ENCODE results near the gene HLA-DPA1.
A peak's percentile ranks its signal among the peaks of the same experiment; 100 is the strongest.
"Not testable (repeated sequence)": the region's sequence is repeated elsewhere in the genome, so short reads cannot be mapped to it uniquely, and the experiment has no call there.

HLA-DPA1 gene

DNA sequence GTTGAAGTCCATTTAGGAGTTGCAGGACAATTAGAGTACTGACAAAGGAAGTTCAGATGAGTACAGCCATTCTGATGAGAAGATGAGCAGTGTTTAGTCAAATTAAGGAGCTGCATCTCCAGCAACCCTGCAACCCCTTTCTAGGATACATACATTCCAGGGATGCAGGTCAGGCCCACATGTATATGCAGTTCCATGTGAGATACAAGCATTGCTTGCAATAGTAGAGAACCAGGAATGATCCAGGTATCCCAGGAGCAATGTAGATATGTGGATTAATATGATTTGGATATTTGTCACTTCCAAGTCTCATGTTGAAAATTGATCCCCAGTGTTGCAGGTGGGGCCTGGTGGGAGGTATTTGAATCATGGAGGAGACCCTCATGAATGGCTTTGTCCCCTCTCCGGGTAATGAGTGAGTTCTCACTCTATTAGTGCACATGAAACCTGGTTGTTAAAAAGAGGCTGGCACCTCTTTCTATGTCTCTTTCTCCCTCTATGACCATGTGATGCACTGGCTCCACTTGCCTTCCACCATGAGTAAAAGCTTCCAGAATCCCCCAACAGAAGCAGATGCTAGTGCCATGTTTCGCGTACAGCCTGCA is 6.4 kb downstream of the HLA-DPA1 start:
- Mint-ChIP-seq H3K36me3 (ENCODE audit: low read depth) (peaks cover 91% of the 10 kb centered on the region), H3K9me3 (peaks cover 4% of the 10 kb centered on the region), H3K27ac (peak overlapping the region; percentile 97), H3K4me3 (peak overlapping the region; percentile 65), H3K27me3 (no peaks in the 10 kb centered on the region), H3K4me1 (ENCODE audit: low read depth) (peaks cover 67% of the 10 kb centered on the region)
- intact Hi-C loops (cut with micrococcal nuclease), result no loop called here

DNA sequence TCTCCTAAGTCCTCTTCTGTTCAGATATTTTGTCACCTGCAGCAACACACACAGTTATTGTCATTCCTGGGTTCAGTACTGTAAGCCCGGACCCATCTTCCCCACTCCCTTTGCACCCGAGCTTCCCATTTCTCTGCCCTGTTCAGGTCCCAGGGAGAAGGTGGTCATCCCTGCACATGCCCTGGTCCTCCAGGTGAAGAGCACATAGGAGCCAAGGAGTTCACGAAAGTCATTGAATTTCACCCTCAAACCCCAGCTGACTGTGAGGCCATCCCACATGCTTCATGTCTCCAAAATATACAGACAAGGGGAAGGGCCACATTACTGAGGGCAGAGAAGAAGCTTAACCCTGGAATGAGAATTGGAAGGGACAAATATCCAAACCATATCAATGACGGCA is 8.1 kb downstream of the HLA-DPA1 start:
- Mint-ChIP-seq H3K27ac (peak overlapping the region; percentile 79), H3K36me3 (ENCODE audit: low read depth) (peaks cover 77% of the 10 kb centered on the region), H3K4me3 (no peak overlapping the region), H3K27me3 (no peaks in the 10 kb centered on the region), H3K4me1 (ENCODE audit: low read depth) (peaks cover 69% of the 10 kb centered on the region), H3K9me3 (peaks cover 8% of the 10 kb centered on the region)
- intact Hi-C loops (cut with micrococcal nuclease), result no loop called here

DNA sequence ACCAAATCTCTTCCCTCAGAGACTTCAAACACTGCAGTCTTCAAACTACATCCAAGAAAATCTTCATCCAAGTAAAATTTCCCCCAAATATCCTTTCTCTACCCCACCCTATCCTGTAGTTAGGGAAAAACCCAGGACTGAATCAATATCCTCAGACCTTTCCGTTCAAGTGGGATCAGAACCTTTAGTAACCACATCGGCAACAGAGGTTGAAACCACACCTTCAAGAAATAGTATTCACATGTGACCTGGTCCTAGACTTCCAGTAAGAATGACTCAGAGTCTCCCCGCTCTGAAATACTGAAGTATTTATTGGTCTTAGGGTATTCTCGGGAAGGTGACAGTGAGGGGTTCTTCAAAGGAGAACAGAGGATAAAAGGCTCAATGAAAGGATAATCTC is 8.7 kb downstream of the HLA-DPA1 start:
- intact Hi-C loops (cut with micrococcal nuclease), result no loop called here
- Mint-ChIP-seq H3K9me3 (peaks cover 8% of the 10 kb centered on the region), H3K4me3 (no peak overlapping the region), H3K36me3 (ENCODE audit: low read depth) (peaks cover 71% of the 10 kb centered on the region), H3K4me1 (ENCODE audit: low read depth) (peaks cover 65% of the 10 kb centered on the region), H3K27ac (peak overlapping the region; percentile 79), H3K27me3 (no peaks in the 10 kb centered on the region)

- H3K4me3 Mint-ChIP-seq; intact Hi-C loops (cut with micrococcal nuclease); H3K27me3 Mint-ChIP-seq: not testable (repeated sequence)
- Mint-ChIP-seq H3K36me3 (ENCODE audit: low read depth) (peaks cover 58% of the 10 kb centered on the region), H3K27ac (peak overlapping the region; percentile 79), H3K9me3 (peaks cover 12% of the 10 kb centered on the region), H3K4me1 (ENCODE audit: low read depth) (peaks cover 55% of the 10 kb centered on the region)
Measured at GRCh38 chr6:33063435-33063834, 10.0 kb downstream of the HLA-DPA1 start.

- H3K4me3 Mint-ChIP-seq, result no peak overlapping the region
- H3K27me3 Mint-ChIP-seq, result no peaks in the 10 kb centered on the region
- H3K27ac Mint-ChIP-seq, result peak overlapping the region; percentile 75
- H3K36me3 Mint-ChIP-seq (ENCODE audit: low read depth), result peaks cover 43% of the 10 kb centered on the region
- intact Hi-C loops (cut with micrococcal nuclease), result no loop called here
- H3K4me1 Mint-ChIP-seq (ENCODE audit: low read depth), result peaks cover 55% of the 10 kb centered on the region
- H3K9me3 Mint-ChIP-seq, result peaks cover 15% of the 10 kb centered on the region
Measured at GRCh38 chr6:33061987-33062386, 11.5 kb downstream of the HLA-DPA1 start.

GRCh38 chr6:33057222-33058150 is 16.0 kb downstream of the HLA-DPA1 start:
- Mint-ChIP-seq H3K27ac (peak overlapping the region; percentile 82), H3K36me3 (ENCODE audit: low read depth) (peaks cover 6% of the 10 kb centered on the region), H3K27me3 (no peaks in the 10 kb centered on the region), H3K4me3 (no peak overlapping the region), H3K4me1 (ENCODE audit: low read depth) (peaks cover 26% of the 10 kb centered on the region), H3K9me3 (peaks cover 15% of the 10 kb centered on the region)
- intact Hi-C loops (cut with micrococcal nuclease), result no loop called here

- Mint-ChIP-seq H3K9me3 (peaks cover under 1% of the 10 kb centered on the region), H3K27ac (no peak overlapping the region), H3K27me3 (no peaks in the 10 kb centered on the region), H3K4me1 (ENCODE audit: low read depth) (peaks cover 38% of the 10 kb centered on the region), H3K36me3 (ENCODE audit: low read depth) (no peaks in the 10 kb centered on the region), H3K4me3 (no peak overlapping the region)
- intact Hi-C loops (cut with micrococcal nuclease), result no loop called here
Measured at GRCh38 chr6:33053230-33053629, 20.2 kb downstream of the HLA-DPA1 start.

- Mint-ChIP-seq H3K27me3 (no peaks in the 10 kb centered on the region), H3K4me3 (no peak overlapping the region), H3K9me3 (no peaks in the 10 kb centered on the region), H3K27ac (no peak overlapping the region), H3K4me1 (ENCODE audit: low read depth) (peaks cover 32% of the 10 kb centered on the region), H3K36me3 (ENCODE audit: low read depth) (no peaks in the 10 kb centered on the region)
- intact Hi-C loops (cut with micrococcal nuclease), result no loop called here
Measured at GRCh38 chr6:33052627-33053026, 20.8 kb downstream of the HLA-DPA1 start.

GRCh38 chr6:33050014-33050810 is 23.2 kb downstream of the HLA-DPA1 start:
- peaks cover 4% of the 10 kb centered on the region for H3K27me3 Mint-ChIP-seq
- intact Hi-C loops (cut with micrococcal nuclease), result no loop called here
- H3K4me1 Mint-ChIP-seq (ENCODE audit: low read depth), result peaks cover 32% of the 10 kb centered on the region
- H3K4me3 Mint-ChIP-seq, result no peak overlapping the region
- H3K27ac Mint-ChIP-seq, result peak overlapping the region; percentile 75
- H3K36me3 Mint-ChIP-seq (ENCODE audit: low read depth), result no peaks in the 10 kb centered on the region
- H3K9me3 Mint-ChIP-seq, result no peaks in the 10 kb centered on the region

DNA sequence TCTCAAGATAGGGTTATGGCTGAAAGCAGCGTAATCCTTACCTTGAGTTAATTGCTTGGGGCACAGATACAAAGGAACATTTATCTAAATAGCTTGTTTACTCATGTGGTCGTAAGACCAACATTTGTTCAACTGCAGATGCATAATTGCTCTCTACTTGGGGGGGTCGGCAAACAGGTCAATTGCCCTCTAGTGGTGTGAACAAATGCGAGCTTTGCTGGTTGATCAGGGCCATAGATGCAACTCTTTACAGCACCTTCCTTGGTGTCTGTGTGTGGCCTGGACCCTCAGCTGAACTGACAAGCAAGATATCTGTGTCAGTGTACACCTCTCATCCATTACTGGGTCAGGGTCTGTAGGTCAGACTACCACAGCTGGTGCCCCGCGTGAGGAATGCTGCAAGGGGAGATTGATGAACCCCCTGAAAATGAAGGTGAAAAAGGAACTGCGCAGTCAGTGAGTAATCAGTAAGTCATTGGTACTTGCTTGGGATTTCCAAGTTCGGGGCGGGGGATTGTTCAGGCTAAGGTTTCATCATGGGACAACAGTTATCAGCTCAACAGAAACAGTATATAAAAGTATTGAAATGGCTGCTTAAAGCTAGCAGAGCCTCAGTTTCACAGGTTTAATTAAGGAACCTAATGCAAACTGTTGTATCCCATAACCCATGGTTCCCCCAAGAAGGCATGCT is 24.0 kb downstream of the HLA-DPA1 start:
- H3K4me1 Mint-ChIP-seq (ENCODE audit: low read depth), result peaks cover 32% of the 10 kb centered on the region
- peaks cover 4% of the 10 kb centered on the region for H3K27me3 Mint-ChIP-seq
- H3K27ac Mint-ChIP-seq, result peak overlapping the region; percentile 75
- intact Hi-C loops (cut with micrococcal nuclease), result no loop called here
- no peaks in the 10 kb centered on the region for H3K9me3 Mint-ChIP-seq
- H3K4me3 Mint-ChIP-seq, result no peak overlapping the region
- no peaks in the 10 kb centered on the region for H3K36me3 Mint-ChIP-seq (ENCODE audit: low read depth)

GRCh38 chr6:33040157-33040556 is 33.3 kb downstream of the HLA-DPA1 start:
- peak overlapping the region; percentile 21 for H3K27ac Mint-ChIP-seq

DNA sequence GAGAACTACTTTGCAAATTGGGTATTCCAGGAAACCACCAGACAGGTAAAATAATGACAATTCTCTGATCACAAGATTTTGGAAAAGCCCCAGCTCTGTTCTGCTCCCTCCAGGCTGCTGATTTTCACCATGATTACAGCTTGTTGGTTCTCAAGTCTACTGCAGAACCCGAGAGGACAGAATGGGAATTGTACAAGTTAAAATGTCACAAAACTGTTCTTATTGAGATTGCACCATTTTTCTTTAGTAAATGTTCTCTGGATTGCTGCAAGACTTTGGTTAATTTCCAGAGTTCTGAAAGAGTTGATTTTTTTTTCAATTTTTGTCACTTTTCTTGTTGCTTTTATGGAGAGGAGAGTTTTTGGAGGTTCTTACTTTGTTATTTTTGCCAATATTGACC is 36.9 kb downstream of the HLA-DPA1 start:
- peaks cover 11% of the 10 kb centered on the region for H3K4me1 Mint-ChIP-seq (ENCODE audit: low read depth)
- peaks cover 25% of the 10 kb centered on the region for H3K9me3 Mint-ChIP-seq
- intact Hi-C loops (cut with micrococcal nuclease), result no loop called here
- H3K4me3 Mint-ChIP-seq, result no peak overlapping the region
- H3K27ac Mint-ChIP-seq, result no peak overlapping the region
- H3K36me3 Mint-ChIP-seq (ENCODE audit: low read depth), result peaks cover 16% of the 10 kb centered on the region
- no peaks in the 10 kb centered on the region for H3K27me3 Mint-ChIP-seq

More at GRCh38 chr6:33040157-33040556, 33.3 kb downstream of the HLA-DPA1 start:
- Mint-ChIP-seq H3K4me1 (ENCODE audit: low read depth) (no peaks in the 10 kb centered on the region), H3K9me3 (peaks cover 13% of the 10 kb centered on the region), H3K27me3 (no peaks in the 10 kb centered on the region), H3K4me3 (no peak overlapping the region), H3K36me3 (ENCODE audit: low read depth) (peaks cover 6% of the 10 kb centered on the region)
- intact Hi-C loops (cut with micrococcal nuclease), result no loop called here

DNA sequence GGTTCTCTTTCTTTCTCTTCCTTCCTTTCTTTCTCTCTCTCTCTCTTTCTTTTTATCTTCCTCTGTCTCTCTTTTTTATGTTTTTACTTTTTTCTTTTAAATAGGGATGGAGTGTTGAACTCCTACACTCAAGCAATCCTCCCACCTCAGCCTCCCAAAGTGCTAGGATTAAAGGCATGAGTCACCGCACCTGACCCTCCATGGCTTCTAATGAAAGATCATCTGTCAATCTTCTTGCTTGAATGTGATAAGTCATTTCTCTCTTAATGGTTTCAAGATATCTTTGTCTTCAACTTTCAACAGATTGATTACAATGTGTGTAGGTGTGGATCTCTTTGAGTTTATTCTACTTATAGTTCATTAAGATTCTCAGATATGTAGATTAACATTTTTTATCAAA is 38.9 kb downstream of the HLA-DPA1 start:
- Mint-ChIP-seq H3K9me3 (peaks cover 25% of the 10 kb centered on the region), H3K4me1 (ENCODE audit: low read depth) (peaks cover 22% of the 10 kb centered on the region), H3K27ac (peak overlapping the region; percentile 75), H3K4me3 (no peak overlapping the region), H3K36me3 (ENCODE audit: low read depth) (peaks cover 16% of the 10 kb centered on the region), H3K27me3 (no peaks in the 10 kb centered on the region)
- intact Hi-C loops (cut with micrococcal nuclease), result no loop called here
